WTC11 (cell line): ENCODE results near the gene LDLRAD3.

Source experiments
- CTCF ChIP-seq: fragments of 200-600 bp; IDR thresholded peaks from 2 replicates; pipeline ENCODE4 v1.8.0; 2022; ENCODE audit warnings: antibody characterized with exemption
- NFYB ChIP-seq: sonication (generic); formaldehyde crosslinking; conservative IDR thresholded peaks from 2 replicates; pipeline ENCODE4 v1.8.0; 2022; ENCODE audit warnings: low read depth, missing genetic modification reagents
- RELA ChIP-seq: sonication (generic); formaldehyde crosslinking; IDR thresholded peaks from 2 replicates; pipeline ENCODE4 v1.8.1; 2022; ENCODE audit warnings: missing genetic modification reagents, mild to moderate bottlenecking, borderline replicate concordance
- ZNF121 ChIP-seq: sonication (generic); formaldehyde crosslinking; IDR thresholded peaks from 2 replicates; pipeline ENCODE4 v1.8.0; 2023; ENCODE audit warnings: missing genetic modification reagents
- ZNF263 ChIP-seq: sonication (generic); formaldehyde crosslinking; IDR thresholded peaks from 2 replicates; pipeline ENCODE4 v1.8.1; 2022; ENCODE audit warnings: low read depth, mild to moderate bottlenecking, moderate library complexity, missing genetic modification reagents
- TF ChIP-seq, protein P1 (sequence below): sonication (generic); formaldehyde crosslinking; IDR thresholded peaks from 2 replicates; pipeline ENCODE4 v1.8.1; 2022; ENCODE audit warnings: mild to moderate bottlenecking, moderate library complexity, missing genetic modification reagents

GRCh38 chr11:36081274-36081945, 137.5 kb downstream of the LDLRAD3 start:
- TF ChIP-seq, protein P1, sequence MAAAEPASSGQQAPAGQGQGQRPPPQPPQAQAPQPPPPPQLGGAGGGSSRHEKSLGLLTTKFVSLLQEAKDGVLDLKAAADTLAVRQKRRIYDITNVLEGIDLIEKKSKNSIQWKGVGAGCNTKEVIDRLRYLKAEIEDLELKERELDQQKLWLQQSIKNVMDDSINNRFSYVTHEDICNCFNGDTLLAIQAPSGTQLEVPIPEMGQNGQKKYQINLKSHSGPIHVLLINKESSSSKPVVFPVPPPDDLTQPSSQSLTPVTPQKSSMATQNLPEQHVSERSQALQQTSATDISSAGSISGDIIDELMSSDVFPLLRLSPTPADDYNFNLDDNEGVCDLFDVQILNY (CRISPR knock-in tag) = no peak
- TF ChIP-seq CTCF = no peak
- TF ChIP-seq ZNF263 (CRISPR knock-in tag) = no peak
- TF ChIP-seq RELA (CRISPR knock-in tag) = no peak
- no peak for TF ChIP-seq ZNF121 (CRISPR knock-in tag)
- TF ChIP-seq NFYB (CRISPR knock-in tag) = no peak
